ENCODE results near the gene FAM13C.

The FAM13C gene

GRCh38 chr10:59301067-59301754, 61.1 kb downstream of the FAM13C start:
- TF ChIP-seq CTCF (IDR thresholded peaks at IDR 0.05), result no peak

- TF ChIP-seq CTCF (IDR thresholded peaks at IDR 0.05), result no peak
Measured at GRCh38 chr10:59300386-59300785, 62.0 kb downstream of the FAM13C start.

- TF ChIP-seq CTCF (IDR thresholded peaks at IDR 0.05), result no peak
Measured at GRCh38 chr10:59299933-59300332, 62.4 kb downstream of the FAM13C start.

GRCh38 chr10:59290448-59290847, 71.9 kb downstream of the FAM13C start:
- TF ChIP-seq CTCF (IDR thresholded peaks at IDR 0.05), result peak; percentile 29; the same call in 1 of the 2 replicates

- TF ChIP-seq CTCF (IDR thresholded peaks at IDR 0.05), result no peak
Measured at GRCh38 chr10:59289853-59290252, 72.5 kb downstream of the FAM13C start.

GRCh38 chr10:59287587-59288255, 74.6 kb downstream of the FAM13C start:
- TF ChIP-seq CTCF (IDR thresholded peaks at IDR 0.05), result no peak

- TF ChIP-seq CTCF (IDR thresholded peaks at IDR 0.05), result no peak
Measured at GRCh38 chr10:59285848-59286247, 76.5 kb downstream of the FAM13C start.

Measured in LNCAP (cell line).